Kidney (tissue), 14 donors: ENCODE data around the gene PRODH2. TPM values are rescaled to one million over a fixed set of nuclear protein-coding genes. Genes with fewer than 3 reads are reported as not detected.

Source experiments
- DNase-seq, 5 donors: peaks; one replicate each; pipeline ENCODE4 v3.0.0-alpha.2; 2013 to 2020
- FAIRE-seq: peaks from 2 replicates; lab custom pipeline; 2012; peaks lifted over from hg19 to GRCh38; lab: Jason Lieb, UNC
- H3K27ac ChIP-seq, 2 donors: one replicate each; pipeline ENCODE4 v1.7.0; 2013; ENCODE audit warnings: low read depth in 2 of 2, low read length in 2 of 2, inconsistent platforms in 1 of 2
- H3K27me3 ChIP-seq: one replicate; pipeline ENCODE4 v1.7.1; 2013; ENCODE audit warnings: low read length, inconsistent platforms; ENCODE audit not compliant: control insufficient read depth, insufficient read depth
- H3K36me3 ChIP-seq, 3 donors: one replicate each; pipeline versions ENCODE4 v1.7.0 to v1.7.1; 2013; ENCODE audit warnings: low read length in 3 of 3, control low read depth in 1 of 3, inconsistent platforms in 1 of 3; ENCODE audit not compliant: insufficient read depth in 3 of 3, control insufficient read depth in 2 of 3
- H3K4me1 ChIP-seq, 3 donors: one replicate each; pipeline versions ENCODE4 v1.7.0 to v1.7.1; 2013; ENCODE audit warnings: low read length in 3 of 3, inconsistent platforms in 1 of 3, low read depth in 1 of 3; ENCODE audit not compliant: control insufficient read depth in 2 of 3, insufficient read depth in 2 of 3
- H3K4me3 ChIP-seq, 3 donors: one replicate each; pipeline versions ENCODE4 v1.7.0 to v1.8.1; 2013; ENCODE audit warnings: low read length in 3 of 3, control low read depth in 1 of 3, inconsistent platforms in 1 of 3
- H3K9ac ChIP-seq, 3 donors: one replicate each; pipeline versions ENCODE4 v1.7.0 to v1.7.1; 2013; ENCODE audit warnings: low read length in 3 of 3, control low read depth in 1 of 3, inconsistent platforms in 1 of 3
- H3K9me3 ChIP-seq, 3 donors: one replicate each; pipeline versions ENCODE4 v1.7.0 to v1.7.1; 2013; ENCODE audit warnings: low read length in 3 of 3, control low read depth in 1 of 3, inconsistent platforms in 1 of 3; ENCODE audit not compliant: control insufficient read depth in 2 of 3, insufficient read depth in 1 of 3
- CTCF ChIP-seq: IDR thresholded peaks from 3 replicates; pipeline ENCODE4 v1.5.1; 2012; ENCODE audit warnings: mild to moderate bottlenecking, moderate library complexity, borderline replicate concordance; ENCODE audit not compliant: insufficient read depth; ENCODE audit errors: extremely low read depth
- intact Hi-C: fragments of 100-400 bp; cut with DNase I; formaldehyde crosslinking; loops from one replicate; pipeline ENCODE4 v1.11.1; 2022
- polyA plus RNA-seq: library from polyadenylated mRNA; stranded (reverse); fragments of 350-450 nt; fragmentation: Illumina TruSeq; extraction: RNeasy Lipid Tissue Mini Kit (QIAGEN cat#74804); gene quantifications from one replicate; pipeline ENCODE4 v1.2.3, GENCODE V29; 2014; ENCODE audit warnings: low read depth, low replicate concordance; ENCODE audit not compliant: insufficient read depth
- total RNA-seq: library from RNA; stranded (reverse); fragmentation: NEBNext Ultra II Directional; extraction: Animal tissue kit (Norgen Biotek cat#: 25700); gene quantifications from one replicate; pipeline ENCODE4 v1.2.1, GENCODE V29; 2021
- donor health status: control.
- donor health status: control.
- donor health status: control.
- donor health status: control.
- donor health status: control.
- donor health status: DM: yes; HTN: yes; CAD: no.
- donor health status: Normal renal cell carcinoma (clear cell type).

The PRODH2 gene
- total and polyA plus RNA-seq, 2 donors from 2014 or later: 9.0 to 409 TPM

- Histone ChIP-seq H3K4me1 (peaks cover 0 to 4% (median 3%) of the 10 kb centered on the region in 3 donors), H3K27ac (no peak within 1 kb of the TSS), H3K36me3 (no peaks in the 10 kb centered on the region), H3K4me3 (peak within 1 kb of the TSS; percentile 46 to 59 (median 56)), H3K9ac (peak within 1 kb of the TSS in 1 of 3 donors; percentile 10), H3K27me3 (no peaks in the 10 kb centered on the region), H3K9me3 (no peaks in the 10 kb centered on the region)
- intact Hi-C loops: no loop called here
- TF ChIP-seq CTCF: no peak
- DNase-seq (peak; percentile 99 to 100 (median 99)), FAIRE-seq (peak; percentile 85)
Observed at GRCh38 chr19:35775298-35776101, 37.1 kb downstream of the PRODH2 start, which contains the start of gene ARHGAP33. Gene ARHGAP33 (plus strand): TSS chr19:35775564. CDS start chr19:35775659, 95 bp downstream.

GRCh38 chr19:35775046-35775297 lies 37.7 kb downstream of the PRODH2 start:
- no peak for DNase-seq

GRCh38 chr19:35774274-35775045 lies 38.2 kb downstream of the PRODH2 start:
- TF ChIP-seq CTCF: no peak
- Histone ChIP-seq H3K4me3 (peak overlapping the region in 2 of 3 donors; percentile 46 to 56), H3K9me3 (no peaks in the 10 kb centered on the region), H3K27ac (no peak overlapping the region), H3K4me1 (peaks cover 0 to 4% (median 3%) of the 10 kb centered on the region in 3 donors), H3K9ac (no peak overlapping the region), H3K36me3 (no peaks in the 10 kb centered on the region), H3K27me3 (no peaks in the 10 kb centered on the region)
- FAIRE-seq: no peak
- peak in 1 of 5 donors; percentile 63 for DNase-seq
- intact Hi-C loops: no loop called here

More at GRCh38 chr19:35775046-35775297, 37.7 kb downstream of the PRODH2 start:
- H3K4me1 ChIP-seq: peaks cover 0 to 4% (median 3%) of the 10 kb centered on the region in 3 donors
- H3K4me3 ChIP-seq: peak overlapping the region; percentile 46 to 59 (median 56)
- intact Hi-C loops: no loop called here
- peak overlapping the region in 1 of 3 donors; percentile 10 for H3K9ac ChIP-seq
- no peak for FAIRE-seq
- no peaks in the 10 kb centered on the region for H3K27me3 ChIP-seq
- no peak for TF ChIP-seq CTCF
- no peak overlapping the region for H3K27ac ChIP-seq
- H3K36me3 ChIP-seq: no peaks in the 10 kb centered on the region
- no peaks in the 10 kb centered on the region for H3K9me3 ChIP-seq
